H1 (cell line): ENCODE data around the gene MYOT. TPM values are rescaled to one million over a fixed set of nuclear protein-coding genes. Genes with fewer than 3 reads are reported as not detected.

Experiments
- CEBPB ChIP-seq: IDR thresholded peaks from 2 replicates; pipeline ENCODE4 v1.6.1; 2012; ENCODE audit warnings: low read depth, low read length
- KDM1A ChIP-seq: fragments of 200-600, 300-600 bp; sonication (generic); IDR thresholded peaks from 2 replicates; pipeline ENCODE4 v1.7.1; 2016; ENCODE audit warnings: mild to moderate bottlenecking, low read length, borderline replicate concordance
- YY1 ChIP-seq: IDR thresholded peaks from 2 replicates; pipeline ENCODE4 v1.6.1; 2011; ENCODE audit warnings: low read depth, mild to moderate bottlenecking, low read length
- polyA plus RNA-seq, 7 experiments: library from polyadenylated mRNA; depleted of rRNA in 3 of 7; stranded (reverse) in 5 of 7; unstranded in 2 of 7; fragments of >200 nt in 5 of 7; fragments of 200-250 nt in 2 of 7; gene quantifications; 1 replicate in 5 of 7; 2 replicates in 1 of 7; 4 replicates in 1 of 7; pipeline versions ENCODE4 v1.2.1 to v1.2.3, GENCODE V29; 2011 to 2013; ENCODE audit warnings: missing spikeins in 2 of 7, mixed read lengths in 2 of 7
- total RNA-seq: library from RNA; stranded (reverse); fragmentation: NEBNext Ultra II Directional; extraction: Animal tissue kit (Norgen Biotek cat#: 25700); gene quantifications from 2 replicates; pipeline ENCODE4 v1.2.1, GENCODE V29; 2021

The MYOT gene
- total and polyA plus RNA-seq, 2 of the 8 experiments (the other 6 are each of a cell fraction or from before 2014, with no cell fraction given) = not detected

DNA sequence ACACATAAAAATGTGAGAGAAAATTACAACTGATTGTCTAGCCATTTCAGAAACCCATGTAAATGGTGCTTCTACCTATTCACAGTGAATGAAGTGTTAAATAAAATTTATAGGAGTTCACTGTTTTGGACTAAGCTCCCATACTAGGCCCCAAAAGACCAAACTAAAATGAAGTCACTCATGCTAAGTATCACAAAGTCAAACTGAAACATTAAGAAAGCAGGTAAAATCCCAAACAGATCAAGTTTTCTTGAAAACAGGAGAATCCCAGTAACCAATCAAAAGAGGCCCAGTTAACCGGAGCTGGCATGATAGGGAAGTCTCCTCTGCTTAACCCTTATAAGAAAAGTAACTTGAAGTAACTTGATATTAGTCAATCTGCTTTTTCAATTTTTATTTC is 35.2 kb upstream of the MYOT start (continued):
- TF ChIP-seq CEBPB (no peak), KDM1A (no peak), YY1 (no peak)
